GM18505 (cell line): Measurements from ENCODE around the gene MKS1.

Source experiments
- ATAC-seq: cut with Tn5 transposase; IDR thresholded peaks from one replicate; pipeline ENCODE4 v1.9.1; 2021; ENCODE audit not compliant: unreplicated experiment
- POLR2A ChIP-seq: IDR thresholded peaks from 4 replicates; pipeline ENCODE4 v1.6.1; 2011; ENCODE audit warnings: borderline replicate concordance; ENCODE audit not compliant: insufficient read depth, insufficient read length; ENCODE audit errors: extremely low read depth

Gene MKS1

GRCh38 chr17:58202859-58203258 lies 16.2 kb downstream of the MKS1 start:
- TF ChIP-seq POLR2A = no peak
- no peak for ATAC-seq

- no peak for ATAC-seq
- TF ChIP-seq POLR2A = no peak
These were observed 18.9 kb downstream of the MKS1 start for GRCh38 chr17:58200024-58200633.

GRCh38 chr17:58196610-58197009 lies 22.4 kb downstream of the MKS1 start:
- no peak for TF ChIP-seq POLR2A
- no peak for ATAC-seq

GRCh38 chr17:58195518-58196123 lies 23.4 kb downstream of the MKS1 start:
- no peak for ATAC-seq
- TF ChIP-seq POLR2A = no peak

- no peak for ATAC-seq
- no peak for TF ChIP-seq POLR2A
These were observed 25.3 kb downstream of the MKS1 start for GRCh38 chr17:58193641-58194255.

- TF ChIP-seq POLR2A = no peak
These were observed 26.4 kb downstream of the MKS1 start, which contains the start of gene EPX for GRCh38 chr17:58192612-58193011. EPX (plus strand) TSS chr17:58192726; CDS start chr17:58192847, 121 bp downstream.

GRCh38 chr17:58191241-58191896 lies 27.7 kb downstream of the MKS1 start:
- no peak for ATAC-seq
- no peak for TF ChIP-seq POLR2A

More at GRCh38 chr17:58192612-58193011, 26.4 kb downstream of the MKS1 start, which contains the start of gene EPX:
- ATAC-seq = no peak

- ATAC-seq = no peak
- TF ChIP-seq POLR2A = no peak
These were observed 29.5 kb downstream of the MKS1 start for GRCh38 chr17:58189436-58190146.

GRCh38 chr17:58187675-58188074 lies 31.4 kb downstream of the MKS1 start:
- ATAC-seq = no peak
- no peak for TF ChIP-seq POLR2A

- TF ChIP-seq POLR2A = no peak
These were observed 32.0 kb downstream of the MKS1 start for GRCh38 chr17:58187063-58187462.

GRCh38 chr17:58186591-58186990 lies 32.5 kb downstream of the MKS1 start:
- no peak for TF ChIP-seq POLR2A
- no peak for ATAC-seq

More at GRCh38 chr17:58187063-58187462, 32.0 kb downstream of the MKS1 start:
- no peak for ATAC-seq

GRCh38 chr17:58184986-58185761 lies 33.9 kb downstream of the MKS1 start:
- no peak for ATAC-seq
- no peak for TF ChIP-seq POLR2A

GRCh38 chr17:58184308-58184985 lies 34.6 kb downstream of the MKS1 start:
- no peak for TF ChIP-seq POLR2A
- no peak for ATAC-seq

GRCh38 chr17:58183514-58183913 lies 35.5 kb downstream of the MKS1 start:
- no peak for TF ChIP-seq POLR2A
- ATAC-seq = no peak
